ENCODE results near the gene GMPR2. TPM values are rescaled to one million over a fixed set of nuclear protein-coding genes. Genes with fewer than 3 reads are reported as not detected.

The GMPR2 gene
- total and polyA plus RNA-seq, 2 of the 13 experiments (the other 11 are each of a cell fraction or from before 2014, with no cell fraction given): 210 to 273 TPM

- TF ChIP-seq CBX2 (IDR thresholded peaks at IDR 0.05; ENCODE audit: low read depth, low read length) (no peak), CBX2 (CRISPR knock-in tag; IDR thresholded peaks at IDR 0.05; ENCODE audit: low read depth) (no peak), RFX1 (IDR thresholded peaks at IDR 0.05) (no peak), ZNF234 (CRISPR knock-in tag; conservative IDR thresholded peaks at IDR 0.05) (no peak), SYNCRIP (IDR thresholded peaks at IDR 0.05; ENCODE audit: insufficient read depth, low read depth, low read length) (no peak), ETV6 (CRISPR knock-in tag; conservative IDR thresholded peaks at IDR 0.05) (peak; percentile 51; the same call in 1 of the 2 replicates), GATA4 (IDR thresholded peaks at IDR 0.05; ENCODE audit: borderline replicate concordance, low read depth) (no peak), ZNF839 (CRISPR knock-in tag; IDR thresholded peaks at IDR 0.05; ENCODE audit: borderline replicate concordance) (no peak), HCFC1 (IDR thresholded peaks at IDR 0.05; ENCODE audit: low read depth, low read length) (no peak), NFE2L1 (CRISPR knock-in tag; IDR thresholded peaks at IDR 0.05; ENCODE audit: borderline replicate concordance) (peak; percentile 71; the same call in 1 of the 2 replicates), GABPA (IDR thresholded peaks at IDR 0.05; ENCODE audit: low read depth, low read length) (no peak), GABPA (CRISPR knock-in tag; IDR thresholded peaks at IDR 0.05; ENCODE audit: low read depth) (no peak), JUNB (CRISPR knock-in tag; IDR thresholded peaks at IDR 0.05; ENCODE audit: borderline replicate concordance) (no peak), ZNF558 (CRISPR knock-in tag; IDR thresholded peaks at IDR 0.05; ENCODE audit: borderline replicate concordance) (0 out of 2 replicates have a peak, but pooled peaks have one; percentile 11), BORCS8-MEF2B (CRISPR knock-in tag; IDR thresholded peaks at IDR 0.05) (peak; percentile 22; the same call in 1 of the 2 replicates), AHDC1 (CRISPR knock-in tag; IDR thresholded peaks at IDR 0.05; ENCODE audit: borderline replicate concordance) (no peak), FOXP4 (CRISPR knock-in tag; IDR thresholded peaks at IDR 0.05) (no peak), CEBPG (CRISPR knock-in tag; IDR thresholded peaks at IDR 0.05) (no peak), ARNTL (CRISPR knock-in tag; IDR thresholded peaks at IDR 0.05) (no peak), ZC3H4 (CRISPR knock-in tag; IDR thresholded peaks at IDR 0.05; ENCODE audit: borderline replicate concordance) (no peak), GTF2F1 (IDR thresholded peaks at IDR 0.05; ENCODE audit: low read length) (no peak), SP140L (CRISPR knock-in tag; IDR thresholded peaks at IDR 0.05; ENCODE audit: borderline replicate concordance) (no peak), IRF9 (CRISPR knock-in tag; IDR thresholded peaks at IDR 0.05; ENCODE audit: borderline replicate concordance) (no peak)
These were observed 7.6 kb downstream of the GMPR2 start (continued) for GRCh38 chr14:24240110-24240918.
